Stimulated activated CD4-positive, alpha-beta T cell treated with anti-CD3 and anti-CD28 coated beads, Interleukin-4, amount 100 ng/mL, for 48 hours (primary cell): ENCODE results near the gene SEMA4A.
A peak's percentile ranks its signal among the peaks of the same experiment; 100 is the strongest.
"Not testable (repeated sequence)": the region's sequence is repeated elsewhere in the genome, so short reads cannot be mapped to it uniquely, and the experiment has no call there.

Source experiments
- DNase-seq, 2 donors: peaks; one replicate each; pipeline ENCODE4 v3.0.0-alpha.2; 2020; ENCODE audit warnings: low read depth in 2 of 2

The SEMA4A gene

GRCh38 chr1:156160000-156160742 lies 6.8 kb downstream of the SEMA4A start:
- DNase-seq: no peak

GRCh38 chr1:156160743-156161171 lies 7.4 kb downstream of the SEMA4A start:
- DNase-seq: peak; percentile 78 to 81

- DNase-seq: no peak
These were observed 9.1 kb downstream of the SEMA4A start for GRCh38 chr1:156162430-156163037.

GRCh38 chr1:156163712-156164111 lies 10.3 kb downstream of the SEMA4A start:
- no peak for DNase-seq

GRCh38 chr1:156164125-156164831 lies 10.9 kb downstream of the SEMA4A start:
- no peak for DNase-seq

- DNase-seq: no peak
These were observed 11.7 kb downstream of the SEMA4A start for GRCh38 chr1:156165083-156165482.

GRCh38 chr1:156167536-156167935 lies 14.2 kb downstream of the SEMA4A start:
- no peak for DNase-seq

GRCh38 chr1:156172696-156173470 lies 19.5 kb downstream of the SEMA4A start:
- DNase-seq: no peak

- DNase-seq: no peak
These were observed 23.3 kb downstream of the SEMA4A start for GRCh38 chr1:156176610-156177210.

GRCh38 chr1:156177919-156178654 lies 24.7 kb downstream of the SEMA4A start:
- no peak for DNase-seq

GRCh38 chr1:156180471-156180870 lies 27.1 kb downstream of the SEMA4A start:
- no peak for DNase-seq

- not testable (repeated sequence) for DNase-seq
These were observed 28.1 kb downstream of the SEMA4A start for GRCh38 chr1:156181391-156181924.

- not testable (repeated sequence) for DNase-seq
These were observed 28.8 kb downstream of the SEMA4A start for GRCh38 chr1:156182010-156182779.

GRCh38 chr1:156186347-156187177 lies 33.2 kb downstream of the SEMA4A start:
- not testable (repeated sequence) for DNase-seq

GRCh38 chr1:156190265-156190664 lies 36.9 kb downstream of the SEMA4A start:
- not testable (repeated sequence) for DNase-seq

GRCh38 chr1:156191292-156191964 lies 38.0 kb downstream of the SEMA4A start:
- DNase-seq: no peak

GRCh38 chr1:156193208-156193487 lies 39.8 kb downstream of the SEMA4A start:
- DNase-seq: no peak

- DNase-seq: peak; percentile 89 to 93
These were observed 40.3 kb downstream of the SEMA4A start, which contains the start of gene SLC25A44 for GRCh38 chr1:156193488-156194299. SLC25A44 (plus strand) TSS chr1:156194104; CDS start chr1:156199848, 5,744 bp downstream.
